Body of pancreas (tissue), 4 donors: Measurements from ENCODE around the gene AP1M2.

Source experiments
- POLR2A ChIP-seq, 3 donors: fragments of 450-650 bp; IDR thresholded peaks; one replicate each; pipeline ENCODE4 v1.6.1; 2016; ENCODE audit warnings: antibody characterized with exemption in 3 of 3, mild to moderate bottlenecking in 2 of 3
- TF ChIP-seq, protein P1 (sequence below), 7 experiments: fragments of 450-650 bp in 4 of 7; fragments of 200-600 bp in 3 of 7; sonication (generic) in 3 of 7; IDR thresholded peaks; one replicate each; pipeline ENCODE4 v1.5.1; 2016 to 2019; ENCODE audit warnings: antibody characterized with exemption in 7 of 7

DNA sequence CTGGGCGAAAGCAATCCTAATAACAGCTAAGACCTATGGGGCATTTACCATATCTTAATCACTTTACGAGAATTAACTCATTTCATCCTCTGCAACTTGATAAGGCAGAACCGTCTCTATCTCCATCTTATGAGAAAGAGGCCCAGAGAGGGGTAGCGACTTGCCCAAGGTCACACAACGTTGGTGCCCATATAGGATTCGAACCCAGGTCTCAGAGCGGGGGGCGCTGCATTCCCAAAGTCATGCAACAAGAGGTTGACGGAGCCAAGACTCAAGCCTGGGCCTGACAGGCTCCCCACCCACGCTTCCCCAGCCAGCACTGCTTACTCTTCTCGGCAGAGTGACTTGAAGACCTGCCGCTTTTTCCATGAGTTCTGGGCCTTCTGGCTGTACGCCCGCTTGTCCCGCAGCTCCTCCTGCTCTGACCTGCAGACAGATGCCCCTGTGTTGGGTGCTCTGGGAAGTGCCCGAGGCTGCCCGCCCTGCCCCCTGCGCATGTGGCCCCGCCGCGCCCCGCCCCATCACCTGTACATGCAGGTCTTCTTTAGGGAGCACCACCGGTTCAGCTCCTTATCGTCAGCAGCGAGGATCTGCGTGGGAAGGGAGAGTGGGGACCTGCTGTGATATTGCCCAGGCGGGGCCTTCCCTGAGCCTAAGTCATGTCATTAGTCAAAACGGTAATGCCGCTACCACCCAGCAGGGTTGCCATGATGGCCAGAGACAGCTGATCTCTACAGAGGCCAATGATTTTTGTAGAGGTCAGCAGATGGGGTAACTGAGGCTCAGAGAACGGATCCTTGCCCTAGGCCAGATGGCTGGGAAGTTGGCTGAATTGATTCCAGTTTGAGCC is 32.1 kb downstream of the AP1M2 start:
- TF ChIP-seq, protein P1, sequence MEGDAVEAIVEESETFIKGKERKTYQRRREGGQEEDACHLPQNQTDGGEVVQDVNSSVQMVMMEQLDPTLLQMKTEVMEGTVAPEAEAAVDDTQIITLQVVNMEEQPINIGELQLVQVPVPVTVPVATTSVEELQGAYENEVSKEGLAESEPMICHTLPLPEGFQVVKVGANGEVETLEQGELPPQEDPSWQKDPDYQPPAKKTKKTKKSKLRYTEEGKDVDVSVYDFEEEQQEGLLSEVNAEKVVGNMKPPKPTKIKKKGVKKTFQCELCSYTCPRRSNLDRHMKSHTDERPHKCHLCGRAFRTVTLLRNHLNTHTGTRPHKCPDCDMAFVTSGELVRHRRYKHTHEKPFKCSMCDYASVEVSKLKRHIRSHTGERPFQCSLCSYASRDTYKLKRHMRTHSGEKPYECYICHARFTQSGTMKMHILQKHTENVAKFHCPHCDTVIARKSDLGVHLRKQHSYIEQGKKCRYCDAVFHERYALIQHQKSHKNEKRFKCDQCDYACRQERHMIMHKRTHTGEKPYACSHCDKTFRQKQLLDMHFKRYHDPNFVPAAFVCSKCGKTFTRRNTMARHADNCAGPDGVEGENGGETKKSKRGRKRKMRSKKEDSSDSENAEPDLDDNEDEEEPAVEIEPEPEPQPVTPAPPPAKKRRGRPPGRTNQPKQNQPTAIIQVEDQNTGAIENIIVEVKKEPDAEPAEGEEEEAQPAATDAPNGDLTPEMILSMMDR (IDR thresholded peaks at IDR 0.05): no peak
- no peak for TF ChIP-seq POLR2A (IDR thresholded peaks at IDR 0.05)
